KMS-11 (cell line): Measurements from ENCODE around the gene TBCB.

Source experiments
- H2AFZ ChIP-seq: fragments of 200-600 bp; sonication (generic); 2 replicates; pipeline ENCODE4 v1.6.1; 2016; ENCODE audit warnings: antibody characterized with exemption, mixed run types, low read depth
- H3K27ac ChIP-seq: fragments of 200-600 bp; sonication (generic); 2 replicates; pipeline ENCODE4 v1.6.1; 2016; ENCODE audit warnings: mild to moderate bottlenecking, mixed run types
- H3K27me3 ChIP-seq: fragments of 200-600 bp; sonication (generic); 2 replicates; pipeline ENCODE4 v1.6.1; 2017; ENCODE audit warnings: mild to moderate bottlenecking, low read depth, mixed run types, moderate library complexity; ENCODE audit not compliant: insufficient read depth
- H3K36me3 ChIP-seq: fragments of 200-600 bp; sonication (generic); 2 replicates; pipeline ENCODE4 v1.6.1; 2017; ENCODE audit warnings: mild to moderate bottlenecking, mixed run types; ENCODE audit not compliant: insufficient read depth
- H3K4me1 ChIP-seq: fragments of 200-600 bp; sonication (generic); 2 replicates; pipeline ENCODE4 v1.6.1; 2016; ENCODE audit warnings: mild to moderate bottlenecking, low read depth, mixed run types; ENCODE audit not compliant: poor library complexity, severe bottlenecking
- H3K4me2 ChIP-seq: fragments of 200-600 bp; sonication (generic); 2 replicates; pipeline ENCODE4 v1.7.0; 2016; ENCODE audit warnings: mild to moderate bottlenecking, mixed run types
- H3K4me3 ChIP-seq: fragments of 200-600 bp; sonication (generic); IDR thresholded peaks from 2 replicates; pipeline ENCODE4 v1.6.1; 2017; ENCODE audit warnings: low read depth, low read length, mixed read lengths; ENCODE audit not compliant: insufficient read depth
- H3K79me2 ChIP-seq: fragments of 200-600 bp; sonication (generic); 2 replicates; pipeline ENCODE4 v1.6.1; 2016; ENCODE audit warnings: low read depth, mixed run types; ENCODE audit not compliant: insufficient read depth
- H3K9ac ChIP-seq: fragments of 200-600 bp; sonication (generic); 2 replicates; pipeline ENCODE4 v1.6.1; 2016; ENCODE audit warnings: mild to moderate bottlenecking, mixed run types
- H4K20me1 ChIP-seq: fragments of 200-600 bp; sonication (generic); 2 replicates; pipeline ENCODE4 v1.6.1; 2016; ENCODE audit warnings: mild to moderate bottlenecking, mixed run types; ENCODE audit not compliant: insufficient read depth
- CTCF ChIP-seq: fragments of 200-600 bp; sonication (generic); conservative IDR thresholded peaks from 2 replicates; pipeline ENCODE4 v1.6.1; 2017; ENCODE audit warnings: low read depth, mild to moderate bottlenecking, antibody characterized with exemption, low read length, moderate library complexity, mixed read lengths

The TBCB gene

GRCh38 chr19:36097036-36097435, 18.2 kb upstream of the TBCB start:
- no peaks in the 10 kb centered on the region for H3K79me2 ChIP-seq
- H3K27ac ChIP-seq: no peak overlapping the region
- no peak overlapping the region for H2AFZ ChIP-seq
- H3K9ac ChIP-seq: no peak overlapping the region
- no peaks in the 10 kb centered on the region for H3K4me1 ChIP-seq
- H3K27me3 ChIP-seq: no peaks in the 10 kb centered on the region
- no peaks in the 10 kb centered on the region; the same call in 1 of the 2 replicates for H3K36me3 ChIP-seq
- H4K20me1 ChIP-seq: no peaks in the 10 kb centered on the region
- no peak overlapping the region for H3K4me3 ChIP-seq
- no peak for TF ChIP-seq CTCF
- no peak overlapping the region for H3K4me2 ChIP-seq

GRCh38 chr19:36099166-36099785, 16.0 kb upstream of the TBCB start:
- H2AFZ ChIP-seq: no peak overlapping the region
- no peaks in the 10 kb centered on the region for H3K27me3 ChIP-seq
- TF ChIP-seq CTCF: no peak
- no peak overlapping the region for H3K4me2 ChIP-seq
- H3K79me2 ChIP-seq: no peaks in the 10 kb centered on the region
- H3K4me3 ChIP-seq: no peak overlapping the region
- H3K27ac ChIP-seq: no peak overlapping the region
- H3K4me1 ChIP-seq: no peaks in the 10 kb centered on the region
- no peaks in the 10 kb centered on the region; the same call in 1 of the 2 replicates for H3K36me3 ChIP-seq
- no peak overlapping the region for H3K9ac ChIP-seq
- no peaks in the 10 kb centered on the region for H4K20me1 ChIP-seq

- Histone ChIP-seq H3K27me3 (no peaks in the 10 kb centered on the region), H4K20me1 (no peaks in the 10 kb centered on the region), H3K27ac (no peak overlapping the region), H3K4me2 (no peak overlapping the region), H3K9ac (no peak overlapping the region), H3K4me3 (no peak overlapping the region), H3K4me1 (peaks cover 2% of the 10 kb centered on the region), H3K36me3 (no peaks in the 10 kb centered on the region; the same call in 1 of the 2 replicates), H3K79me2 (no peaks in the 10 kb centered on the region), H2AFZ (no peak overlapping the region)
- TF ChIP-seq CTCF: no peak
Observed at GRCh38 chr19:36100476-36100875, 14.8 kb upstream of the TBCB start.

GRCh38 chr19:36101550-36102327, 13.5 kb upstream of the TBCB start:
- Histone ChIP-seq H3K4me2 (no peak overlapping the region), H3K79me2 (no peaks in the 10 kb centered on the region), H3K4me3 (no peak overlapping the region), H3K4me1 (peaks cover 14% of the 10 kb centered on the region), H2AFZ (no peak overlapping the region), H3K27ac (no peak overlapping the region), H3K36me3 (no peaks in the 10 kb centered on the region; the same call in 1 of the 2 replicates), H3K27me3 (no peaks in the 10 kb centered on the region), H3K9ac (no peak overlapping the region), H4K20me1 (no peaks in the 10 kb centered on the region)
- TF ChIP-seq CTCF: no peak
